OCI-LY1 (cell line): ENCODE results near the gene ANKS6.

ENCODE experiments used
- CTCF ChIP-seq: fragments of 200-600 bp; sonication (generic), shearing (Covaris generic); IDR thresholded peaks from 2 replicates; pipeline ENCODE4 v1.5.1; 2017; ENCODE audit warnings: mild to moderate bottlenecking, antibody characterized with exemption, low read length, moderate library complexity, mixed read lengths
- EZH2 ChIP-seq: fragments of 200-600 bp; sonication (generic), shearing (Covaris generic); IDR thresholded peaks from 2 replicates; pipeline ENCODE4 v1.8.0; 2017; ENCODE audit warnings: borderline replicate concordance, mixed run types, mild to moderate bottlenecking, antibody characterized with exemption, low read length, moderate library complexity, mixed read lengths

- TF ChIP-seq CTCF: no peak
- TF ChIP-seq EZH2: no peak
Observed at GRCh38 chr9:98767915-98768314, 28.4 kb downstream of the ANKS6 start.
